GM12874 (cell line): ENCODE results near the gene KRTCAP2.

Experiments
- CTCF ChIP-seq: IDR thresholded peaks from 2 replicates; pipeline ENCODE4 v1.5.1; 2011; ENCODE audit warnings: low read depth, mild to moderate bottlenecking, control low read depth, low read length, moderate library complexity; ENCODE audit not compliant: insufficient read depth

The KRTCAP2 gene

GRCh38 chr1:155160128-155160527 lies 13.0 kb downstream of the KRTCAP2 start:
- TF ChIP-seq CTCF, result no peak

- TF ChIP-seq CTCF, result no peak
Observed at GRCh38 chr1:155158991-155159390, 14.1 kb downstream of the KRTCAP2 start.

GRCh38 chr1:155145491-155145890 lies 27.6 kb downstream of the KRTCAP2 start:
- no peak for TF ChIP-seq CTCF

GRCh38 chr1:155141749-155142148 lies 31.4 kb downstream of the KRTCAP2 start:
- no peak for TF ChIP-seq CTCF

- TF ChIP-seq CTCF, result no peak
Observed at GRCh38 chr1:155140630-155140953, 32.5 kb downstream of the KRTCAP2 start.

GRCh38 chr1:155139895-155140629 lies 33.0 kb downstream of the KRTCAP2 start, which contains the start of gene DPM3:
Gene DPM3, minus strand, starts transcription at chr1:155140531. Its CDS starts 291 bp downstream, at chr1:155140240.
- no peak for TF ChIP-seq CTCF

GRCh38 chr1:155137154-155137949 lies 35.8 kb downstream of the KRTCAP2 start:
- no peak for TF ChIP-seq CTCF
